LNCaP clone FGC (cell line): ENCODE data around the gene RAD51C.
"Not testable (repeated sequence)": the region's sequence is repeated elsewhere in the genome, so short reads cannot be mapped to it uniquely, and the experiment has no call there.

Experiments
- DNase-seq: peaks from one replicate; pipeline ENCODE4 v3.0.0-alpha.2; 2011; ENCODE audit warnings: low read depth
- H3K4me3 ChIP-seq: 2 replicates; pipeline ENCODE4 v1.5.1; 2011; ENCODE audit warnings: mild to moderate bottlenecking, low read depth, low read length, control low read depth
- CTCF ChIP-seq: IDR thresholded peaks from 2 replicates; pipeline ENCODE4 v1.5.1; 2012; ENCODE audit warnings: mild to moderate bottlenecking; ENCODE audit not compliant: control insufficient read depth, insufficient read depth; ENCODE audit errors: extremely low read depth

The RAD51C gene

GRCh38 chr17:58692239-58693055, at the start of gene RAD51C:
Gene RAD51C (plus strand): TSS chr17:58692602. CDS start chr17:58692644, 42 bp downstream.
- TF ChIP-seq CTCF = no peak
- DNase-seq = peak; percentile 80
- H3K4me3 ChIP-seq = peak within 1 kb of the TSS; percentile 82

- TF ChIP-seq CTCF = no peak
- no peak for DNase-seq
- no peak overlapping the region for H3K4me3 ChIP-seq
Measured at GRCh38 chr17:58643147-58643546, 49.3 kb upstream of the RAD51C start.

GRCh38 chr17:58648236-58648635, 44.2 kb upstream of the RAD51C start:
- no peak for TF ChIP-seq CTCF
- no peak overlapping the region for H3K4me3 ChIP-seq
- no peak for DNase-seq

- H3K4me3 ChIP-seq = peak overlapping the region; percentile 38
- not testable (repeated sequence) for DNase-seq
Measured at GRCh38 chr17:58657962-58658803, 34.2 kb upstream of the RAD51C start.

- H3K4me3 ChIP-seq = peak overlapping the region; percentile 38
- DNase-seq = peak; percentile 92
Measured at GRCh38 chr17:58658804-58659713, 33.3 kb upstream of the RAD51C start.

GRCh38 chr17:58659714-58660084, 32.7 kb upstream of the RAD51C start:
- H3K4me3 ChIP-seq = peak overlapping the region; percentile 38
- not testable (repeated sequence) for DNase-seq

More at GRCh38 chr17:58658804-58659713, 33.3 kb upstream of the RAD51C start:
- TF ChIP-seq CTCF = no peak

- no peak for TF ChIP-seq CTCF
- no peak for DNase-seq
- no peak overlapping the region for H3K4me3 ChIP-seq
Measured at GRCh38 chr17:58660621-58661020, 31.8 kb upstream of the RAD51C start.
